HG03565 (cell line): ENCODE results near the gene ZNF502.
"Not testable (repeated sequence)": the region's sequence is repeated elsewhere in the genome, so short reads cannot be mapped to it uniquely, and the experiment has no call there.

ENCODE experiments used
- ATAC-seq: cut with Tn5 transposase; IDR thresholded peaks from one replicate; pipeline ENCODE4 v1.9.1; 2021; ENCODE audit warnings: mild to moderate bottlenecking, moderate library complexity; ENCODE audit not compliant: unreplicated experiment

Gene ZNF502

DNA sequence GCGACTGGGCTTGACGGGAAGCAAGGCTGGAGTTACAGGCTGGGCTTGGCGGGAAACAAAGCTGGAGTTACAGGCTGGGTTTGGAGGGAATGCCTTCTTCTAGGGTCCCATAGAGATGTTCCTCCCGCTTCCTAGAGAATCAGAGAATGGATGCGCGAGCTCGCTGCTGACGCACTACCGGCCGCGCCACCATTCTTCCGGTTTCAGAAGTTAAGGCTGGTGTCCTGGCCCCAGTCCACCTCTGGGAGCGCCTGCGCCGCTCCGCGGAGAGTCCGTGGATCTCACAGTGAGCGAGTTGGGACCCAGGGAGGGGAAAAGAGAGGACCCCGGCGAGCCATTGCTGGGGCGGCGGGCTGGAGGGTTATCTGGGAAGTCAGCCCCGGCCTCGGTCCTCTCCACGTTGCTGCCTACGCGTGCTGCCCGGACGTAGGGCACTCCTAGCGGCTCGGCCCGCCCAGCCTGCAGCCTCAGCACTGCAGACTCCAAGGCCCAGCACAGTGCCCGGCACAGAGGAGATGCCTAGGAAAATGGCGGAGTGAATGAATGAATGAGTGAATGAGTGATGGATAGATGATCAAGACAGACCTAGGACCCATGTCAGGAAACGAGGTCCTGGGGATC lies at the start of gene ZNF502:
TSS of gene ZNF502 (plus strand) at position 206 of the 621 bp plus-strand sequence. CDS start 7,602 bp downstream, outside the sequence.
- no peak for ATAC-seq

DNA sequence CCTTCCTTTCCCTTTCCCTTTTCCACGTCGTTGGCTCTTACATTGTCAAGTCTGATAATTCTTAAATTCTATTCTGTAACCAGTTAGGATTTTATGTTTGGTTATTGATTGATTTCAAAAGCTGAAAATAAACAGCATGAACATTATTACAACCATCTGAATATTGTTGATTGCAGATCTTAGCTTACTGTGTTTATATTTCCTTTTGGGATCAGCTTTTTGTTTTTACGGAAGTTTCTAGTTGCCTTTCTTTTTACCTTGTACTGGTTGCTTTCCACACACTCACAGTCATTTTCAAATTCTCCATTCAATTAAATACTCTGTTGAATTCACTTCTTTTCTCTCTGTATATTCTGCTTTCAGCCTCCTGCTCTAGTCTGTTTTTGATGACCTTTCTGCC lies 47.3 kb upstream of the ZNF502 start:
- ATAC-seq: no peak

DNA sequence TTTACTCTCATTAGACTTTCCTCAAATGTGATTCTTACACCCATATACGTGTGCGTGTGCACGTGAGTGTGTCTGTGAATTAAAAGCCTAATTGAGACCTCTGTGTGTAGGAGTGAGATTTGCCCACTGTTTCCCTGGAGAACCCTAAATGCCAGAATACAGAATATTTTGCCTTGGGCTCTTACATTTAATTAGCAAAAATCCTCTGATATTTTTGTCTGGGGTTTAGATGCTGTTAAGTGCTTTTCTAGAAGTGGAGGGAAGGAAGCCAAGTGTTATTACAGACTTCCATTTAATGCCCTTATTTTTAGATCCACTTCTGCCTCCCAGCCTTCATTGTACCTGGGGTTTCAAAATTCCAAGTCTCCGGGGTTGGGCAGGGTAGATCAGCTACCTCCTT lies 46.1 kb upstream of the ZNF502 start:
- ATAC-seq: no peak

DNA sequence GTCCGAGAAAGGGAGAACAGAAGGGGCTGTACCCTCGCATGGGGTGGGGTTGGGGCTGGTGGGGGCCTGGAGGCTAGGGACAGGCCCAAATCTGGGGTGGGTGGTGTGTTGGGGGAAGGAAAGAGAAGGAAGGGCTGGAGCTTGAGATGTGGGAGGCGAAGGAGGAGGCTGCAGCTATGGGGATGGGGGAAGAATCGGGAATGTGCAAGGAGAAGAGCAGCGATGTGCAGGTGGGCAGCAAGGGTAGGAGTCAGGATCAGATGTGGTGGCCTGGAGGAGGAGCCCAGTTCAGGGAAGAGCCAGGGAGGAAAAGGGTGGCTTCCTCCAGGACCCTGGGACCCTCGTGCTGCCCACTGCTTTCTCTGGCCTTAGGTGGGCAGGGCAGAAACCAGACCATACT lies 42.7 kb upstream of the ZNF502 start:
- ATAC-seq: no peak

DNA sequence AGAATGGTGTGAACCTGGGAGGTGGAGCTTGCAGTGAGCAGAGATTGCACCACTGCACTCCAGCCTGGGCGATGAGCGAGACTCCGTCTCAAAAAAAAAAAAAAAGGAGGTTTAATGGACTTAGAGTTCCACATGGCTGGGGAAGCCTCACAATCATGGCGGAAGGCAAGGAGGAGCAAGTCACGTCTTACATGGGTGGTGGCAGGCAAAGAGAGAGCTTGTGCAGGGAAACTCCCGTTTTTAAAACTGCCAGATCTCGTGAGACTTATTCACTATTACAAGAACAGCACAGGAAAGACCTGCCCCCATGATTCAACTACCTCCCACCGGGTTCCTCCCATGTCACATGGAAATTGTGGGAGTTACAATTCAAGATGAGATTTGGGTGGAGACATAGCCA lies 39.0 kb upstream of the ZNF502 start:
- ATAC-seq: not testable (repeated sequence)

DNA sequence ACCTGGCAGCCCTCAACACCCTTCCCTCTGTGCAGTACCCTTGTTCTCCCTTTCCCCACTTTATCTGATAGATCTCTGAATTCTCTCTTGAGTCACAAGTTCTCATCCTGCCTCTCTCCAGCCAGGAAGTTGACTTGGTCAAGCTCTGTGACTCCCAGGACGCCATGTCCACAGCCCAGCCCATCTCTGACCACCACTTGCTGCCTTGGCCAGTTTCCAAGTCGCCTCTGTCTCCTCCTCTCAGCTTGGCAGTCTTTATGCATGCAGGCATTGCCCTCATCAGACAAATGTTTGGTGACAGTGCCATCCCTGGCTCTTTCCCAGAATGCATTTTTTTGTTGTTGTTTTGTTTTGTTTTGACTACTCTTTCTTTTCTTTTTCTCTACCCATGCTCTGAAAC lies 38.2 kb upstream of the ZNF502 start:
- ATAC-seq: no peak

DNA sequence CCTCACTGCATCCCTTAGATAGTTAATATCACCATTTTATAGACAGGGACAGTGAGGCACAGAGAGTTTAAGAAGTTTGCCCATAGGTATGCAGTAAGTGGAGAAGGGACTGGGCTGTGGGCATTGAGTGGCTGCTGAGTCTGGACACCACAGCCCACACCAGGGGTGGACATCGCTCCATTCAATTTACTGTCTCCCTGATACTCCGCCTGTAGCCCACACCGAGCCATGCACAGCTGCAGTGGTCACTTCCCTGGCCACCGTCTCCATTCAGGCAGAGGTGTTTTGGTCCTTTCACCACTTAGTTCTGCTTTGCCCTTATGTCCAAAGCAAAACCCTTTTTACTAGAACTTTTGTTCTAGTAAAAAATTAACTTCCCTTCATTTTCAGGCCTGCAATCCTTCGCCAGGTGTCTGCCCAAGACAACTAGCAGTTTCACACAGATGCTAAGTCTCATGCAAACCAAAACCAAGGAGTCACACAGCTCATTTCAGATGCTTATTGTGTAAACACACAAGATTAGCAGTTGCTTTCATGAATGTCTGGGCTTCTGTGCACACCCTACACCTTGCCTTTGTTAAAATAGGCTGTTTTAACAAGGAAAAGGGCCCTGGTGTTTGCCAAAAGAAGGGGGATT lies 33.9 kb upstream of the ZNF502 start:
- no peak for ATAC-seq

DNA sequence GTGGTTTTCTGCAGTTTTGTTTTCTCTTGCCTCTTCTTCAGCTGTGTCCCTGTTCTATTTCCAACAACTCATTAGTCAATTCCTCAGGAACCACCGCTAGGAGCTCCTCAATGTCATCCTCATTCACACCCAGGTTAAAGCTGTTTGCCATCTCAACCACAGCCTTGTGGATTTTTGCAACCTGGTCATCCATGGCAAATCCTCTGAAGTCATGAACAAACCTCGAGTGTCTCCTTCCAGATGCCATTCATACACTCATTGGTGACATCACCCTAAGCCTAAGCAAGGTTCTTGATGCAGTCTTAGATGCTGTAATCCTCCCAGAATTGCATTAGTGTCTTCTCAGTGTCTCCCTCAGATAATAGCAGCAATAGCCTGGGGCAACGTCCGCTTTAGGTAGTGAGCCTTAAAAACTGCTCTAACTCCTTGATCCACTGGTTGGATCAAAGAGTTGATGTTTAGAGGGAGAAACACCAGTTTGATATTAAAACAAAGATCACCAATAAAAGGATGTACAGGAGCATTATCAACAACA lies 31.5 kb upstream of the ZNF502 start:
- no peak for ATAC-seq

DNA sequence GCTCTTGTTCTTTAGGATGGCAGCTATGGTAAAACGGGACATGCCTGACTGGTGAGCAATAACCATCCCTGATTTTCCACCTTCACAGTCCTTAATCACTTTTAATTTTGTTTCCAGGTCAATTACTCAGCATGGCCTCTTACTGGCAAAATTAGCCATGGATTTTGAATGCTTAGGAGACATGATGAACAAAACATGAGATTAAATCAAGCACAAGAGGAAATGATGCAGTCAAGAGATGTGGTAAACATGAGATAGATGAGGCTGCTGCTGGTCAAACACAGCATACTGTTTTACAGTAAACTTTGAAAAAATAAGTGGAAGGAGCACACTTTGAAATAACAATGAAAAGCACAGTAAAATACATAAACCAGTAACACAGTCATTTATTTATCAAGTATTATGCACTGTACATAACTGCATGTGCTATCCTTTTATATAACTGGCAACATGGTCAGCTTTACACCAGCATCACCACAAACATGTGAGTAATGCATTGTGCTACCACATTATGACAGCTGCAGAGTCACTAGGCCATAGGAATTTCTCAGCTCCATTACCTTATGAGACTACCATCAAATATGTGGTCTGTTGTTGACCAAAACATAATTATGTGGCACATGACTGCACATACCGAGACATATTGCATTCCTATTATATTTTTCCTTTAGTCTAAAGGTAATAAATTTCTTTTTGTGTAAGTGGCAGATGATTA lies 30.1 kb upstream of the ZNF502 start:
- ATAC-seq: no peak

DNA sequence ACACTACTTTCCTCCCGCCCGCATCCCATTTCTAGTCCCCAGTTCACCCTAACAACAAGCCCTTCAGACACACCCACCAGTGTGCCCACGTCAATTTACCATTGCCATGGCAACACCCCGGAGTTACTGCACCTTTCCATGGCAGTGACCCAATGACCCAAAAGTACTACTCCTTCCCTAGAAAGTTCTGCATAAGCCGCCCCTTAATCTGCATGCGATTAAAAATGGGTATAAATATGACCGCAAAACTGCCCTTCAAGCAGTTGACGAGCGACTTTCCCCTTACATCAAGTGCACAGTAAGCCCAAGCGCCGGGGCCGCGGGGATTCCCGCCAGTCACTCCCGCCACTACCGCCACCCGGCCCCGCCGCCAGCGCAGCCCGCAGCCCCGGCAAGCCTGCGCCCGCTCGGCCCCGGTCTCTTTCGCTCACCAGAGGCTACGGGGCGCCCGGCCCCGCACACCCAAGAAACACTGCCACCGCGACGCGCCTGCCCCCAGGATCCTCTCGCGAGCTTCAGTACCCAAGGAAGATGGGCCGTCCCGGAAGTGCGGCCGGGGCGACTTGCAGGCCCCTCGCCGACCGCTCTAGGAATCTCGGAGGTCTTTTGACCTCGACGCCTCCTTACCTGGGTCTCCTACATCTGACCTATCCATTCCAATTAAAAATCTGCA lies 27.2 kb upstream of the ZNF502 start:
- no peak for ATAC-seq

DNA sequence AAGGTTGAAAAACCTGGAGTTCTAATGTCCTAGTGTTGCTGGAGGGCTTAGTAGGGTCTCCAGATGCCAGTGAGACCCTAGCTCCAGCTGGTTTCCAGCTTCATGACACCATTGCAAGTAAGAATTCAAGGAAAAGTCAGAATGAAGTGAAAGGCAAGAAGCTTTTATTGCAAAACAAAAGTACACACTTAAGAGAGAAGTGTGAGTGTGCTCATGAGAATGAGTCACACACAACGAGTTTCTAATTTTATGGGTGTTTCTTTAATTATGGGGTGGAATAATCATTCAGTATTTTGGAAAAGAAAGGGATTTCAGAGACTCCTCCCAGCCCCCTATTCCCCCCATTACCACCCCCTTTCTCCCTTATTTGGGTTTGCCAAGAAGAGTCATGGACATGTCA lies 24.6 kb upstream of the ZNF502 start:
- ATAC-seq: no peak

DNA sequence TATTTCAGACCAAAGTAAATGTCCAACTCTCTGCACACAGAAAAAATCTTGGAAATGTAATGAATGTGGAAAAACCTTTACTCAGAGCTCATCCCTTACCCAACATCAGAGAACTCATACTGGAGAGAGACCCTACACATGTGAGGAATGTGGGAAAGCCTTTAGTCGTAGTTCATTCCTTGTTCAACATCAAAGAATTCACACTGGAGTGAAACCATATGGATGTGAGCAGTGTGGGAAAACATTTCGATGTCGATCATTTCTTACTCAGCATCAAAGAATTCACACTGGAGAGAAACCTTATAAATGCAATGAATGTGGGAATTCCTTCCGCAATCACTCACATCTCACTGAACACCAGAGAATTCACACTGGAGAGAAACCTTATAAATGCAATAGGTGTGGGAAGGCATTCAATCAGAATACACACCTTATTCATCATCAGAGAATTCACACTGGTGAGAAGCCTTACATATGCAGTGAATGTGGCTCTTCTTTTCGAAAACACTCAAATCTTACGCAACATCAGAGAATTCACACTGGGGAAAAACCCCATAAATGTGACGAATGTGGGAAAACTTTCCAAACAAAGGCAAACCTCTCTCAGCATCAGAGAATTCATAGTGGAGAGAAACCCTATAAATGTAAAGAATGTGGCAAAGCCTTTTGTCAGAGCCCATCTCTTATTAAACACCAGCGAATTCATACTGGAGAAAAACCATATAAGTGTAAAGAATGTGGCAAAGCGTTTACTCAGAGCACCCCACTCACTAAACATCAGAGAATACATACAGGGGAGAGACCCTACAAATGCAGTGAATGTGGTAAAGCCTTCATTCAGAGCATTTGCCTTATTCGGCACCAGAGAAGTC lies 9.0 kb downstream of the ZNF502 start:
- ATAC-seq: no peak

DNA sequence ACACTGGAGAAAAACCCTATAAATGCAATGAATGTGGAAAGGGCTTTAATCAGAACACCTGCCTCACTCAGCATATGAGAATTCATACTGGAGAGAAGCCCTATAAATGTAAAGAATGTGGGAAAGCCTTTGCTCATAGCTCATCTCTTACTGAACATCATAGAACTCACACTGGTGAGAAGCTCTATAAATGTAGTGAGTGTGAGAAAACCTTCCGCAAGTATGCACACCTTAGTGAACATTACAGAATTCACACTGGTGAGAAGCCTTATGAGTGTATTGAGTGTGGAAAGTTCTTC lies 9.6 kb downstream of the ZNF502 start:
- no peak for ATAC-seq

DNA sequence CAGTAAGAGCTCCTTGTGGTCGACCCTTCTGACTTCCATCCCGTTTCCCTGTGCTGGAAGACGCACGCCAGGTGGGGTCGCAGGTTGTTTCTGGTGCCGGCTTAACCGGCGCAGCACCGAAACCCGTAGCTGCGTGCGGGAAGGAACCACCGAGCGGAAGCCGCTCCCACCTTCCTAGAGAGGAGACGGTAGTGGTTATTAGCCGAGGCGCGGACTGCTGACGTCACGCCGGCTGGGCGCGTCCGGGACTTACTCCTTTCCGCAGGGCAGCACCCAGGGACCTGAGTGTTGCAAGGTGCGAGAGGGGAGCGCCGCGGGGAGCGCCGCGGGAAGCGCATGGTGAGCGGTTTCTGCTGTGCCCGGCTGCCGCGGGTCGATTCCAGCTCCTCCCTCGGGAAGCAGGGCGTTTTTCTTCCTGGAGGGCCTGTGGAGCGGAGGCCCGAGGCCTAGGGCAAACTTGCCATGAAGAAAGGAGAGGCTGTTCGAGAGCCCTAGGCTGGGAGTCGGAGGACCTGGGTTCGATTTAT lies 17.0 kb downstream of the ZNF502 start, which contains the start of gene ZNF501:
TSS of gene ZNF501 (plus strand) at position 252 of the 527 bp plus-strand sequence. CDS start 4,787 bp downstream, outside the sequence.
- peak; percentile 85 for ATAC-seq

DNA sequence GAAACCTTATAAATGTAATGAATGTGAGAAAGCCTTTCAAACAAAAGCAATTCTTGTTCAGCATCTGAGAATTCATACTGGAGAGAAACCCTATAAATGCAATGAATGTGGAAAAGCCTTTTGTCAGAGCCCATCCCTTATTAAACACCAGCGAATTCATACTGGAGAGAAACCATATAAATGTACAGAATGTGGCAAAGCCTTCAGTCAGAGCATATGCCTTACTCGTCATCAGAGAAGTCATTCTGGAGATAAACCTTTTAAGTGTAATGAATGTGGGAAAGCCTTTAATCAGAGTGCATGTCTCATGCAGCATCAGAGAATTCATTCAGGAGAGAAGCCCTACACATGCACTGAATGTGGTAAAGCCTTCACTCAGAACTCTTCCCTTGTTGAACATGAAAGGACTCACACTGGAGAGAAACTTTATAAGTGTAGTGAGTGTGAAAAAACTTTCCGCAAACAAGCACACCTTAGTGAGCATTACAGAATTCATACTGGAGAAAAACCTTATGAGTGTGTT lies 22.2 kb downstream of the ZNF502 start:
- ATAC-seq: no peak

DNA sequence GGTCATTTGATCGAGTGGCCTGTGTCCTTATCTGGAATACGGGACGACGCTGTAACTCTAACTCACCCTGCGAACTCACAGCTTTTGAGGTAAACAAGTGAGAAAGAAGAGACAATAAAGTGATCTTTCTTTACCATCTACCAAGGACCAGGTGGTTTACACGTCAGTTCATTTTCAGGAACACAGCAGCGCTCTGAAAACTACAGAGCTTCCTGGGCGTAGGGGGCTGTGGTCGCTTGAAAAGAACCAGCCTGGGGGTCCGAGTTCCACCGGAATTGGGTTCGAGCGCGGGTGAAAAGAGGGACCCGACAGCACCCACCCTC lies 48.6 kb downstream of the ZNF502 start:
- ATAC-seq: no peak

DNA sequence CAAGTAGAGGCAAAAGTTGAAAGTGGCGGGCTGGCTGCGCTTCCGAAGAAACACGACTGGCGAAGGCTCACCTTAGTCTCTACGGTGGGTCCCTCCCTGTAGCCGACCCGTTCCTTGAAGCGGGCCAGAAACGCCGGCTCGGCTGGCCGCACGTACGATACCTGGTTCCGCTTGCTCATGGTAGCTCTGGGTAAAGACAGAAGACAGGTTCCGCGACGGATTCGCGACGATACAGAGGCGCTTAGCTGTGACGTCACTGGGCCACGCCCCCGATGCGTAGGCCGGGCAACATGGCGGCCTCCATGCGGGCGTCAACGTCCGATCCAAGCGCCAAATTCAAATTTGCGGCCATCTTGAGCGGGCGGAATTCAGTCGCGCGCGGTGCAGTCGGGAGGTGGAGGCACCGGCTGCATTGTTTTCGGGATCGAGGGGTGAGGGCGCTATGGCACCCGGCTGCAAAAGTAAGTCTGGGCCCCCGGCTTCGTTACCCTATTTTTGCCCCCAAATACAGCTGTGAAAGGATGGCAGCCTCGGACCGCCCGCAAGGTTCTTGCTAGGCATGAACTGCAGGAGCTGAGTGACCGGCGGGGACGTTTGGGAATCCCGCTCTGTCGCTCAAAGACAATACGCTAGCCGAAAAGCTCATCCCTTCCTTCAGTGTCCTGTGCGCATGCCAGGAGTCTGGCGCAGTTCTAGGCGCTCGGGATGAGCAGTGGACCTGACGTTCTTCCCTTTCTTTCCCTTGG lies 49.1 kb downstream of the ZNF502 start, which contains the start of the genes KIAA1143 and KIF15:
TSS of gene KIAA1143 (minus strand) at position 196 of the 746 bp plus-strand sequence. CDS start at position 179, 17 bp downstream.
TSS of gene KIF15 (plus strand) at position 371 of the 746 bp plus-strand sequence. CDS start at position 443, 72 bp downstream.
- ATAC-seq: peak; percentile 92

DNA sequence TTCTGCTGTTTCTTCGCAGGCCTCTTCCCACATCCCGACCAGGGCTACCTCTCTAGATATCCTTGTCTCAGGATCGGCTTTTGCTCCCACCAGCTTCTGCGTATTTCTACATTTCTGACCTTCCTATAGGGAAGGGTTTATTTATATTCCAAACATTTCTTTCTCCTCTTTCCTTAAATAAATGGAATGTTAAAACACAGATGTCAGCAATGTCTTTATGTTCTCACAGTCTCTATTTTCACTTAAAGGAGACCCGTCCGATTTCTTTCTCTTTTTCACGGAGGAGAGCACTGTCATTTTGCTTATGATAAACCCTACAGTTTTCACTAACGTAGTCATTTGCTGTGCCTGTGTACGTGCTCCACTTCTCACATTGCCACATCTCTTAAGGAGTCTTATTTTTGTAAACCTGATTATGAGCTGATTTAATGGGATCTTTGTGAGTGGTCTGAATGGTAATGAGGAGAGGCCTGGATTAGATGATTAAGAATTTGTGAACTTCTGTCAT lies 49.8 kb downstream of the ZNF502 start:
- no peak for ATAC-seq

DNA sequence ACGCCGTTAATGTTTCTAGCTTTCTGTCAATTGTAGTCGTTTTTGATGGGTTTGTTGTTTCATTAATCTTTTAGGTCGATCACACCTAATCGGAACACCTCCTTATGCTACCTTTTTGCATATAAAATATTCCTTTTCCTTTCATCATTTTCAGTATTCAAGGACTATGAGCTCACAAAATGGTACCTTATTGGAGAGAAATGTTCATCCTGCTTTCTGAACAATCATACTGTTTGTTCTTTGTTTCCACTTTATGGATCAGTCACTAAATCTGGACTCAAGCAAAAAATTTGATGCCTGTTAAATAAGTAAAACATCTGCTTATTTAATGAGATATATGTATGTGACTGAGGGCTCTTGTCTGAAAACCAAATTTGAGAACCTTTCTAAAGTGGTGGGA lies 50.2 kb downstream of the ZNF502 start:
- no peak for ATAC-seq
